Measurements from ENCODE around the gene MUC5AC.

MUC5AC gene

DNA sequence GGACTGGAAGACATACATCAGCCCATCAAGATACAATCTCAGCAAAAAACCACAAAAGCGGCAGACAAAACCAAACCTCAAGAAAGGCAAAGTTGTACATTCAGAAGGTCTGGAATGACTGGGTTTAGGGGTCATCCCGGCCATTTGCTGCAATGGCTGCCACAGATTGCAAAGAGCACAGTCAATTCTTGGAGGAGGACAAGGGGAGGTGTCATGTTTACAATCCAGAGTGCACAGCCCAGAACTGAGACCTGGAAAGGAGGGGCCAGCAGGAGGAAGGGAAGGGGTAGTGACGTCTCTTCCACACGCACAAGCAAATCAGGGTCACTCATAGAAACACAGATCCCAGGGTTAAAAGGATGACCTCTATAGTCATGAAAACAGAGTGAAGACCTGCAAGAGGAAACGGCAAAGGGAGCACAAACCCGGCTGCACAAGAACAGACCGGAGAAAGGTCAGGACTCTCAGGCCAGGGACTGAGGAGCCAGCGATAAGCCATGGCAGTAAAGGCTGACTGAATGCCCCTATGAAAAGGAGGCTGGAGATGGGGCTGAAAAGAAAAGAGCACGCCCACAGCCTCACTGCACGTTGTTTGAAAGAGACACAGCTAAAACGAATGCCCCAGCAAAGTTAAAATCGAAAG lies 18.2 kb upstream of the MUC5AC start:
- TF ChIP-seq CTCF (conservative IDR thresholded peaks at IDR 0.05; ENCODE audit: low read length) = no peak
- no peak overlapping the region for H3K4me3 ChIP-seq (ENCODE audit: low read length)
- peak; percentile 25 for DNase-seq (ENCODE audit: low read depth)

GRCh38 chr11:1140642-1141490 lies 16.9 kb upstream of the MUC5AC start:
- TF ChIP-seq CTCF (conservative IDR thresholded peaks at IDR 0.05; ENCODE audit: low read length) = no peak
- no peak for DNase-seq (ENCODE audit: low read depth)
- no peak overlapping the region for H3K4me3 ChIP-seq (ENCODE audit: low read length)

- TF ChIP-seq CTCF (conservative IDR thresholded peaks at IDR 0.05; ENCODE audit: low read length) = no peak
- no peak for DNase-seq (ENCODE audit: low read depth)
- H3K4me3 ChIP-seq (ENCODE audit: low read length) = no peak overlapping the region
Measured at GRCh38 chr11:1146365-1146764, 11.4 kb upstream of the MUC5AC start.

GRCh38 chr11:1147792-1148191 lies 10.0 kb upstream of the MUC5AC start:
- TF ChIP-seq CTCF (conservative IDR thresholded peaks at IDR 0.05; ENCODE audit: low read length) = no peak
- DNase-seq (ENCODE audit: low read depth) = no peak
- H3K4me3 ChIP-seq (ENCODE audit: low read length) = no peak overlapping the region

DNA sequence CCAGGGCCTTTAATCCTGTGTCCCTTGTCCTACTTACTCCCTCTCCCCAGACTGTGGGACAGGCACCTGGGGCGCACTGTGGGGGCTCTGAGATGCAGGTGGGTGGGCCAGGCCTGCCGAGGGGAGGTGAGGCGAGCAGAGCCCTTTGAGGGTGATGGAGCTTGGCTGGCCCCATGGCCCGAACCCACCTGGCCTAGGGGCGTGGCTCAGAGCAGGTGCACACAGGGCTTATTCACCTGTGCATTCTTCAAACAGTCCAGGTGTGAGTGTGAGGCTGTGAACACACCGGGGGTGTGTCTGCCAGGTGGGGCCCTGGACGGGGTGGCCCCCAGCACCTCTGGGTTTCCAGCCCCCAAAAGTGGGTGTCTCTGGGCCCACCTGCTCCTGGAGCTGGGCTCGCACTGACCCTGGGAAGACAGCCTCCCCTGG lies 9.0 kb upstream of the MUC5AC start:
- TF ChIP-seq CTCF (conservative IDR thresholded peaks at IDR 0.05; ENCODE audit: low read length) = no peak
- DNase-seq (ENCODE audit: low read depth) = no peak
- H3K4me3 ChIP-seq (ENCODE audit: low read length) = no peak overlapping the region

- TF ChIP-seq CTCF (conservative IDR thresholded peaks at IDR 0.05; ENCODE audit: low read length) = no peak
- DNase-seq (ENCODE audit: low read depth) = no peak
- no peak overlapping the region for H3K4me3 ChIP-seq (ENCODE audit: low read length)
Measured at GRCh38 chr11:1149545-1149944, 8.2 kb upstream of the MUC5AC start.

- TF ChIP-seq CTCF (conservative IDR thresholded peaks at IDR 0.05; ENCODE audit: low read length) = no peak
- no peak for DNase-seq (ENCODE audit: low read depth)
- no peak overlapping the region for H3K4me3 ChIP-seq (ENCODE audit: low read length)
Measured at GRCh38 chr11:1150116-1150515, 7.6 kb upstream of the MUC5AC start.
